GM23338 (cell line): ENCODE data around the gene LMNTD2. TPM values are rescaled to one million over a fixed set of nuclear protein-coding genes. Genes with fewer than 3 reads are reported as not detected.

Source experiments
- microRNA counts: library from miRNA; unstranded; fragments of <30 nt; microRNA quantifications from one replicate; lab custom pipeline; 2017
- microRNA-seq: library from miRNA; unstranded; fragments of <30 nt; microRNA quantifications from one replicate; pipeline ENCODE4, GENCODE V29; 2017
- polyA plus RNA-seq: library from polyadenylated mRNA; unstranded; fragments of >200 nt; fragmentation: Nextera tagmentation; extraction: Ambion mirVana; gene quantifications from 2 replicates; pipeline ENCODE4 v1.2.1, GENCODE V29; 2016
- small RNA-seq: library from RNA; depleted of rRNA; stranded (forward); fragments of <200 nt; gene quantifications from one replicate; pipeline ENCODE3, GENCODE V24; 2014; ENCODE audit warnings: low replicate concordance
- total RNA-seq: library from RNA; depleted of rRNA; stranded (reverse); fragments of >200 nt; shearing (Covaris generic); gene quantifications from 2 replicates; pipeline ENCODE4 v1.2.3, GENCODE V29; 2014; rRNA removed
- TF ChIP-seq, protein P1 (sequence below): IDR thresholded peaks from one replicate; pipeline ENCODE4 v1.6.1; 2018; ENCODE audit warnings: antibody characterized with exemption; ENCODE audit not compliant: unreplicated experiment

Gene LMNTD2
- total and polyA plus RNA-seq, 2 experiments from 2014 or later = 1.3 to 2.1 TPM

GRCh38 chr11:504994-505344 lies 55.6 kb downstream of the LMNTD2 start (continued):
- TF ChIP-seq, protein P1, sequence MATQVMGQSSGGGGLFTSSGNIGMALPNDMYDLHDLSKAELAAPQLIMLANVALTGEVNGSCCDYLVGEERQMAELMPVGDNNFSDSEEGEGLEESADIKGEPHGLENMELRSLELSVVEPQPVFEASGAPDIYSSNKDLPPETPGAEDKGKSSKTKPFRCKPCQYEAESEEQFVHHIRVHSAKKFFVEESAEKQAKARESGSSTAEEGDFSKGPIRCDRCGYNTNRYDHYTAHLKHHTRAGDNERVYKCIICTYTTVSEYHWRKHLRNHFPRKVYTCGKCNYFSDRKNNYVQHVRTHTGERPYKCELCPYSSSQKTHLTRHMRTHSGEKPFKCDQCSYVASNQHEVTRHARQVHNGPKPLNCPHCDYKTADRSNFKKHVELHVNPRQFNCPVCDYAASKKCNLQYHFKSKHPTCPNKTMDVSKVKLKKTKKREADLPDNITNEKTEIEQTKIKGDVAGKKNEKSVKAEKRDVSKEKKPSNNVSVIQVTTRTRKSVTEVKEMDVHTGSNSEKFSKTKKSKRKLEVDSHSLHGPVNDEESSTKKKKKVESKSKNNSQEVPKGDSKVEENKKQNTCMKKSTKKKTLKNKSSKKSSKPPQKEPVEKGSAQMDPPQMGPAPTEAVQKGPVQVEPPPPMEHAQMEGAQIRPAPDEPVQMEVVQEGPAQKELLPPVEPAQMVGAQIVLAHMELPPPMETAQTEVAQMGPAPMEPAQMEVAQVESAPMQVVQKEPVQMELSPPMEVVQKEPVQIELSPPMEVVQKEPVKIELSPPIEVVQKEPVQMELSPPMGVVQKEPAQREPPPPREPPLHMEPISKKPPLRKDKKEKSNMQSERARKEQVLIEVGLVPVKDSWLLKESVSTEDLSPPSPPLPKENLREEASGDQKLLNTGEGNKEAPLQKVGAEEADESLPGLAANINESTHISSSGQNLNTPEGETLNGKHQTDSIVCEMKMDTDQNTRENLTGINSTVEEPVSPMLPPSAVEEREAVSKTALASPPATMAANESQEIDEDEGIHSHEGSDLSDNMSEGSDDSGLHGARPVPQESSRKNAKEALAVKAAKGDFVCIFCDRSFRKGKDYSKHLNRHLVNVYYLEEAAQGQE = no peak

MicroRNAs encoded within 50 kb of the gene (microRNA counts, 767-probe panel; counts per million panel counts)
- microRNA hsa-miR-210 (lab: Ali Mortazavi, UCI) = not detected

Small RNA genes within 50 kb of the gene (microRNA-seq; reads per million reads assigned to microRNA genes)
- 69.5 reads per million, percentile 60 among the genes with 10 or more reads in this experiment for gene MIR210

Small RNA genes within 50 kb of the gene (small RNA-seq; reads per million reads assigned to genes)
- gene MIR210 = 4.9 reads per million, percentile 93 among the genes with 10 or more reads in this experiment

Other genes starting within 250 kb of the LMNTD2 start
- 396 and 409 TPM in 2 replicates for gene IFITM1, start 246.7 kb downstream of the LMNTD2 start, total RNA-seq
- gene IFITM1, start 246.7 kb downstream of the LMNTD2 start, polyA plus RNA-seq = 1,180 and 1,194 TPM in 2 replicates
- gene IFITM3, start 239.9 kb downstream of the LMNTD2 start, total RNA-seq = 72.4 and 82.3 TPM in 2 replicates
- gene IFITM3, start 239.9 kb downstream of the LMNTD2 start, polyA plus RNA-seq = 829 and 840 TPM in 2 replicates
- gene B4GALNT4, start 191.2 kb downstream of the LMNTD2 start, total RNA-seq = 55.2 and 92.6 TPM in 2 replicates
- gene B4GALNT4, start 191.2 kb downstream of the LMNTD2 start, polyA plus RNA-seq = 49.9 and 53.5 TPM in 2 replicates
- gene PKP3, start 166.5 kb downstream of the LMNTD2 start, total RNA-seq = 18.7 and 23.0 TPM in 2 replicates
- gene PKP3, start 166.5 kb downstream of the LMNTD2 start, polyA plus RNA-seq = 6.1 and 7.2 TPM in 2 replicates
- gene SIGIRR, start 145.7 kb downstream of the LMNTD2 start, total RNA-seq = 59.1 and 63.0 TPM in 2 replicates
- gene SIGIRR, start 145.7 kb downstream of the LMNTD2 start, polyA plus RNA-seq = 72.2 and 96.2 TPM in 2 replicates
- gene ANO9, start 118.7 kb downstream of the LMNTD2 start, total RNA-seq = 6.5 and 10.2 TPM in 2 replicates
- 7.5 and 9.0 TPM in 2 replicates for gene ANO9, start 118.7 kb downstream of the LMNTD2 start, polyA plus RNA-seq
- 46.6 and 145 TPM in 2 replicates for gene PTDSS2, start 110.5 kb downstream of the LMNTD2 start, total RNA-seq
- gene PTDSS2, start 110.5 kb downstream of the LMNTD2 start, polyA plus RNA-seq = 22.7 and 23.8 TPM in 2 replicates
- 50.4 and 56.3 TPM in 2 replicates for gene RNH1, start 53.5 kb downstream of the LMNTD2 start, total RNA-seq
- gene RNH1, start 53.5 kb downstream of the LMNTD2 start, polyA plus RNA-seq = 32.3 and 33.3 TPM in 2 replicates
- 28.7 and 37.9 TPM in 2 replicates for gene HRAS, start 25.2 kb downstream of the LMNTD2 start, total RNA-seq
- 46.3 and 48.7 TPM in 2 replicates for gene HRAS, start 25.2 kb downstream of the LMNTD2 start, polyA plus RNA-seq
- 0.54 and 0.87 TPM in 2 replicates for gene LRRC56, start 23.2 kb downstream of the LMNTD2 start, total RNA-seq
- 0.52 and 0.73 TPM in 2 replicates for gene LRRC56, start 23.2 kb downstream of the LMNTD2 start, polyA plus RNA-seq
- 59.1 and 64.8 TPM in 2 replicates for gene RASSF7, start 232 bp upstream of the LMNTD2 start, total RNA-seq
- 37.6 and 39.6 TPM in 2 replicates for gene RASSF7, start 232 bp upstream of the LMNTD2 start, polyA plus RNA-seq
- 33.9 and 45.9 TPM in 2 replicates for gene PHRF1, start 15.7 kb upstream of the LMNTD2 start, total RNA-seq
- 11.0 and 11.6 TPM in 2 replicates for gene PHRF1, start 15.7 kb upstream of the LMNTD2 start, polyA plus RNA-seq
- 13.8 and 17.3 TPM in 2 replicates for gene IRF7, start 55.2 kb upstream of the LMNTD2 start, total RNA-seq
- 11.4 and 12.3 TPM in 2 replicates for gene IRF7, start 55.2 kb upstream of the LMNTD2 start, polyA plus RNA-seq
- gene CDHR5, start 64.2 kb upstream of the LMNTD2 start, total RNA-seq = not detected in 2 replicates
- gene CDHR5, start 64.2 kb upstream of the LMNTD2 start, polyA plus RNA-seq = not detected in 2 replicates
- not detected in 2 replicates for gene SCT, start 66.4 kb upstream of the LMNTD2 start, total RNA-seq
- gene SCT, start 66.4 kb upstream of the LMNTD2 start, polyA plus RNA-seq = 2.6 and 3.8 TPM in 2 replicates
- gene DRD4, start 76.5 kb upstream of the LMNTD2 start, total RNA-seq = 0.27 and 1.0 TPM in 2 replicates
- gene DRD4, start 76.5 kb upstream of the LMNTD2 start, polyA plus RNA-seq = 1.3 and 1.8 TPM in 2 replicates
- gene DEAF1, start 134.5 kb upstream of the LMNTD2 start, total RNA-seq = 33.5 and 42.6 TPM in 2 replicates
- gene DEAF1, start 134.5 kb upstream of the LMNTD2 start, polyA plus RNA-seq = 47.8 and 49.3 TPM in 2 replicates
- 12.8 and 13.1 TPM in 2 replicates for gene TMEM80, start 135.1 kb upstream of the LMNTD2 start, total RNA-seq
- gene TMEM80, start 135.1 kb upstream of the LMNTD2 start, polyA plus RNA-seq = 25.1 and 25.4 TPM in 2 replicates
- gene EPS8L2, start 145.5 kb upstream of the LMNTD2 start, total RNA-seq = 34.1 and 38.7 TPM in 2 replicates
- 56.5 and 59.4 TPM in 2 replicates for gene EPS8L2, start 145.5 kb upstream of the LMNTD2 start, polyA plus RNA-seq
- gene TALDO1, start 186.7 kb upstream of the LMNTD2 start, total RNA-seq = 339 and 353 TPM in 2 replicates
- gene TALDO1, start 186.7 kb upstream of the LMNTD2 start, polyA plus RNA-seq = 402 and 411 TPM in 2 replicates
- gene GATD1, start 216.7 kb upstream of the LMNTD2 start, total RNA-seq = 28.0 and 51.0 TPM in 2 replicates
- gene GATD1, start 216.7 kb upstream of the LMNTD2 start, polyA plus RNA-seq = 39.3 and 44.9 TPM in 2 replicates
- 3.1 and 5.5 TPM in 2 replicates for gene CEND1, start 229.4 kb upstream of the LMNTD2 start, total RNA-seq
- gene CEND1, start 229.4 kb upstream of the LMNTD2 start, polyA plus RNA-seq = 4.8 and 5.7 TPM in 2 replicates
- gene SLC25A22, start 237.5 kb upstream of the LMNTD2 start, total RNA-seq = 41.2 and 46.4 TPM in 2 replicates
- gene SLC25A22, start 237.5 kb upstream of the LMNTD2 start, polyA plus RNA-seq = 20.2 and 21.0 TPM in 2 replicates
- gene PIDD1, start 244.5 kb upstream of the LMNTD2 start, total RNA-seq = 26.0 and 37.6 TPM in 2 replicates
- gene PIDD1, start 244.5 kb upstream of the LMNTD2 start, polyA plus RNA-seq = 22.7 and 25.6 TPM in 2 replicates
- 428 and 518 TPM in 2 replicates for gene RPLP2, start 249.2 kb upstream of the LMNTD2 start, total RNA-seq
- 1,782 and 2,023 TPM in 2 replicates for gene RPLP2, start 249.2 kb upstream of the LMNTD2 start, polyA plus RNA-seq